K562 (cell line): ENCODE results near the gene ZNF77. TPM values are rescaled to one million over a fixed set of nuclear protein-coding genes. Genes with fewer than 3 reads are reported as not detected.

Source experiments
- FOXJ3 ChIP-seq: sonication (generic); formaldehyde crosslinking; IDR thresholded peaks from 2 replicates; pipeline ENCODE4 v1.4.0; 2020; ENCODE audit warnings: mild to moderate bottlenecking, missing genetic modification reagents
- MXD1 ChIP-seq: fragments of 250-450 bp; sonication (Bioruptor Pico); IDR thresholded peaks from 2 replicates; pipeline ENCODE4 v1.8.0; 2021; ENCODE audit warnings: borderline replicate concordance, mild to moderate bottlenecking, moderate library complexity; ENCODE audit not compliant: poor library complexity, severe bottlenecking
- ZBTB40 ChIP-seq, 2 experiments: fragments of 450-650 bp in 1 of 2; sonication (generic) in 1 of 2; formaldehyde crosslinking in 1 of 2; IDR thresholded peaks; 2 replicates each; pipeline versions ENCODE4 v1.7.1 to v1.9.0; 2016 to 2022; ENCODE audit warnings: inconsistent platforms in 1 of 2, mild to moderate bottlenecking in 1 of 2, missing genetic modification reagents in 1 of 2
- polyA plus RNA-seq, 8 experiments: library from polyadenylated mRNA; depleted of rRNA in 4 of 8; stranded (reverse) in 5 of 8; unstranded in 3 of 8; fragments of >200 nt; fragmentation: Nextera tagmentation in 2 of 8; fragmentation: Illumina TruSeq in 1 of 8; extraction: Ambion mirVana in 2 of 8; extraction: Trizol in 1 of 8; gene quantifications; 2 replicates each; pipeline versions ENCODE4 v1.2.1 to v1.2.3, GENCODE V29; 2011 to 2014; ENCODE audit warnings: inconsistent platforms in 1 of 8, missing spikeins in 1 of 8
- total RNA-seq, 7 experiments: library from RNA; depleted of rRNA in 6 of 7; stranded (reverse); fragments of >200 nt in 6 of 7; fragmentation: Illumina TruSeq in 2 of 7; extraction: Trizol in 2 of 7; gene quantifications; 2 replicates each; pipeline versions ENCODE4 v1.2.1 to v1.2.3, GENCODE V29; 2011 to 2021; ENCODE audit warnings: low replicate concordance in 1 of 7
- TF ChIP-seq, protein P1 (sequence below): fragments of 450-650 bp; IDR thresholded peaks from 2 replicates; pipeline ENCODE4 v1.6.1; 2016; ENCODE audit warnings: missing biosample characterization, missing genetic modification characterization

ZNF77 gene
- total and polyA plus RNA-seq, 9 of the 15 experiments (the other 6 are each of a cell fraction or from before 2014, with no cell fraction given), result 4.3 to 14.5 (median 7.7) TPM

DNA sequence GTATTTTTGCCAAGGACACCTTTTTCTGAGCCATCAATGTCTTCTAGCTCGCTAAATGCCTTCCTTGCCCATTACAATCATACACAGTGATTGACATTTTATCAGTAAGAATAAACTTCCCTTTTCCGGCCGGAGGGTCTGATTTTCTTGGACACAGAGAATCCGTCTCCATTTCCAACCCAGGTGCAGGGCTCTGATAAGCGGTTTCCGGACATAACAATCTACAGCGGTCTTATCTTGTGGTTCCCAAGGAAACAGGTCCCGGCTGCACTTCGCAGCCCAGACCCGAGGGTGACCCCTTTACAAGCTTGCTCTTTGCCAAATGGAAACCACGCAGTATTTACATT lies 5.1 kb upstream of the ZNF77 start (continued):
- no peak for TF ChIP-seq ZBTB40 (IDR thresholded peaks at IDR 0.05)
- TF ChIP-seq ZBTB40 (CRISPR knock-in tag; IDR thresholded peaks at IDR 0.05), result no peak
- TF ChIP-seq MXD1 (CRISPR knock-in tag), result no peak
- TF ChIP-seq, protein P1, sequence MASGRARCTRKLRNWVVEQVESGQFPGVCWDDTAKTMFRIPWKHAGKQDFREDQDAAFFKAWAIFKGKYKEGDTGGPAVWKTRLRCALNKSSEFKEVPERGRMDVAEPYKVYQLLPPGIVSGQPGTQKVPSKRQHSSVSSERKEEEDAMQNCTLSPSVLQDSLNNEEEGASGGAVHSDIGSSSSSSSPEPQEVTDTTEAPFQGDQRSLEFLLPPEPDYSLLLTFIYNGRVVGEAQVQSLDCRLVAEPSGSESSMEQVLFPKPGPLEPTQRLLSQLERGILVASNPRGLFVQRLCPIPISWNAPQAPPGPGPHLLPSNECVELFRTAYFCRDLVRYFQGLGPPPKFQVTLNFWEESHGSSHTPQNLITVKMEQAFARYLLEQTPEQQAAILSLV (tag), result no peak
- TF ChIP-seq FOXJ3, result no peak
- TF ChIP-seq, all 486 proteins: peak for 132
